ENCODE results near the gene NT5DC4.

DNA sequence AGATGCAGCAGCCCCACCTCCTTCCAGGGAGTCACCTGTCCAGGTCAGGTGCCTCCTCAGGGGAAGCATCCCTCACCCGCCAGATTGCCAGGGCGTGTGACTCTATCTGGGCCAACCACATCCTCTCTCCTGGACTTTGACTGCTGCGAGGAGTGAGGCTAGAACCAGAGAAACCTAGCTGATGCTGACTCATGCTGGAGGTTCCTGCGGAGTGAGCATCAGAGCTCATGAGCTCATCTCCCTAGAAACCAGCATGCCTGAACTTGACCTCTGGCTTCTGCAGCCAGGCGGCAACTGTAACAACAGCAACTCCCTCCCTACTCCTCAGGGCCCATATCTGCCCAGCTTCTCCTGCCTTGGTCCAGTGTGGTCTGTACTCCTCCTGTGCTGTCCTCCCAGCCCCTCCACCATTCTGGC, 28.3 kb upstream of the NT5DC4 start:
- no peak for TF ChIP-seq EP300 (IDR thresholded peaks at IDR 0.05)
- no peak for TF ChIP-seq POLR2A (IDR thresholded peaks at IDR 0.05; ENCODE audit: low read depth)
- TF ChIP-seq, protein P1, sequence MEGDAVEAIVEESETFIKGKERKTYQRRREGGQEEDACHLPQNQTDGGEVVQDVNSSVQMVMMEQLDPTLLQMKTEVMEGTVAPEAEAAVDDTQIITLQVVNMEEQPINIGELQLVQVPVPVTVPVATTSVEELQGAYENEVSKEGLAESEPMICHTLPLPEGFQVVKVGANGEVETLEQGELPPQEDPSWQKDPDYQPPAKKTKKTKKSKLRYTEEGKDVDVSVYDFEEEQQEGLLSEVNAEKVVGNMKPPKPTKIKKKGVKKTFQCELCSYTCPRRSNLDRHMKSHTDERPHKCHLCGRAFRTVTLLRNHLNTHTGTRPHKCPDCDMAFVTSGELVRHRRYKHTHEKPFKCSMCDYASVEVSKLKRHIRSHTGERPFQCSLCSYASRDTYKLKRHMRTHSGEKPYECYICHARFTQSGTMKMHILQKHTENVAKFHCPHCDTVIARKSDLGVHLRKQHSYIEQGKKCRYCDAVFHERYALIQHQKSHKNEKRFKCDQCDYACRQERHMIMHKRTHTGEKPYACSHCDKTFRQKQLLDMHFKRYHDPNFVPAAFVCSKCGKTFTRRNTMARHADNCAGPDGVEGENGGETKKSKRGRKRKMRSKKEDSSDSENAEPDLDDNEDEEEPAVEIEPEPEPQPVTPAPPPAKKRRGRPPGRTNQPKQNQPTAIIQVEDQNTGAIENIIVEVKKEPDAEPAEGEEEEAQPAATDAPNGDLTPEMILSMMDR (IDR thresholded peaks at IDR 0.05) = no peak
- no peak for TF ChIP-seq POLR2AphosphoS5 (IDR thresholded peaks at IDR 0.05)
